BE2C (cell line): Measurements from ENCODE around the gene OR4D2.

ENCODE experiments used
- DNase-seq: peaks from one replicate; pipeline ENCODE4 v3.0.0-alpha.2; 2020
- H3K27me3 ChIP-seq: fragments of 250-450 bp; sonication (Bioruptor Pico); 2 replicates; pipeline ENCODE4 v1.5.1; 2020; ENCODE audit warnings: mild to moderate bottlenecking
- H3K36me3 ChIP-seq: fragments of 250-450 bp; sonication (Bioruptor Pico); 2 replicates; pipeline ENCODE4 v1.5.1; 2020; ENCODE audit warnings: mild to moderate bottlenecking
- H3K4me1 ChIP-seq: fragments of 250-450 bp; sonication (Bioruptor Pico); 2 replicates; pipeline ENCODE4 v1.5.1; 2020
- H3K4me3 ChIP-seq: 2 replicates; pipeline ENCODE4 v1.5.1; 2011; ENCODE audit warnings: low read depth, low read length
- H3K9me3 ChIP-seq: fragments of 250-450 bp; sonication (Bioruptor Pico); 2 replicates; pipeline ENCODE4 v1.5.1; 2020
- CTCF ChIP-seq: IDR thresholded peaks from 2 replicates; pipeline ENCODE4 v1.5.1; 2012; ENCODE audit warnings: mild to moderate bottlenecking, low read depth, low read length

OR4D2 gene

GRCh38 chr17:58195518-58196123 lies 28.8 kb downstream of the OR4D2 start:
- H3K27me3 ChIP-seq = peaks cover 23% of the 10 kb centered on the region
- no peak for DNase-seq

GRCh38 chr17:58196610-58197009 lies 29.8 kb downstream of the OR4D2 start:
- no peaks in the 10 kb centered on the region for H3K9me3 ChIP-seq
- H3K36me3 ChIP-seq = no peaks in the 10 kb centered on the region
- no peak for TF ChIP-seq CTCF
- no peaks in the 10 kb centered on the region for H3K4me1 ChIP-seq
- H3K4me3 ChIP-seq = no peak overlapping the region
- peaks cover 23% of the 10 kb centered on the region for H3K27me3 ChIP-seq
- no peak for DNase-seq

More at GRCh38 chr17:58195518-58196123, 28.8 kb downstream of the OR4D2 start:
- Histone ChIP-seq H3K9me3 (no peaks in the 10 kb centered on the region), H3K36me3 (no peaks in the 10 kb centered on the region), H3K4me1 (no peaks in the 10 kb centered on the region), H3K4me3 (no peak overlapping the region)
- TF ChIP-seq CTCF = no peak

DNA sequence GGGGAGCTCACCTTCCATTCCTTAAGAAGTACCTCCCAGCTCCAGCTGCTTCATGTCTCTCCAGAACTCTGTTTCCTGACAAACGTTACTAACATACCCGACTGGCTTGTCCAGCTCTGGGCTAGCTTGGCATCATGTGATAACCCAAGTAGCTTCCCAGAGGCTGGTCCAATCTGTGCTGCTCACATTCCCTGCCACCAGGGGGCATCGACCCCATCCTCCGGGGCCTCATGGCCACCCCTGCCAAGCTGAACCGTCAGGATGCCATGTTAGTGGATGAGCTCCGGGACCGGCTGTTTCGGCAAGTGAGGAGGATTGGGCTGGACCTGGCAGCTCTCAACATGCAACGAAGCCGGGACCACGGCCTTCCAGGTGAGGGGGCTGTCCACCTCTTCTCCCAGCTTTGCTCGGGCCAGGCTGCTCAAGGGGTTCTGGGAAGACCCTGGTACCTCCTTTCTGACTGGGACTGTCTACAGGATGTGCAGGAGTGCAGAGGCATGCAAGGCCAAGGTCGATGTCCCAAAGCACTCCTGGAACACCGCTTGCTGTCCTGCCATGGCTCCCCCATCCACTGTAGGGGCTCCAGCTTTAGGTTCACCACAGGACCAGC lies 33.3 kb downstream of the OR4D2 start:
- H3K27me3 ChIP-seq = peaks cover 18% of the 10 kb centered on the region
- peak; percentile 87 for TF ChIP-seq CTCF
- DNase-seq = peak; percentile 86
- H3K9me3 ChIP-seq = no peaks in the 10 kb centered on the region
- H3K36me3 ChIP-seq = no peaks in the 10 kb centered on the region
- H3K4me1 ChIP-seq = no peaks in the 10 kb centered on the region
- H3K4me3 ChIP-seq = peak overlapping the region; percentile 31

DNA sequence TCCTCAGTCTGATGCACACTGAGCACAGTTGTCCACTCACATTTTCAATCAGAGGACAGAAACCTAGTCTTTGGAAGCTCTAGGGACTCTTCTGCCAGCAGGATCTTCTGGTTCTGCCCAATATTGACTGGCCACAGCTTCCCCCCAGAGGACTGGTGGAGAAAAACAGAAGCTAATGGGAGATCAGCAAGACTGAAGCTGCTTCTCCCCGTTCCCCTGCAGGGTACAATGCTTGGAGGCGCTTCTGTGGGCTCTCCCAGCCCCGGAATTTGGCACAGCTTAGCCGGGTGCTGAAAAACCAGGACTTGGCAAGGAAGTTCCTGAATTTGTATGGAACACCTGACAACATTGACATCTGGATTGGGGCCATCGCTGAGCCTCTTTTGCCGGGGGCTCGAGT lies 36.1 kb downstream of the OR4D2 start:
- TF ChIP-seq CTCF = no peak
- no peaks in the 10 kb centered on the region for H3K4me1 ChIP-seq
- no peaks in the 10 kb centered on the region for H3K9me3 ChIP-seq
- DNase-seq = no peak
- no peaks in the 10 kb centered on the region for H3K36me3 ChIP-seq
- no peak overlapping the region for H3K4me3 ChIP-seq
- H3K27me3 ChIP-seq = peaks cover 4% of the 10 kb centered on the region; the same call in 1 of the 2 replicates

DNA sequence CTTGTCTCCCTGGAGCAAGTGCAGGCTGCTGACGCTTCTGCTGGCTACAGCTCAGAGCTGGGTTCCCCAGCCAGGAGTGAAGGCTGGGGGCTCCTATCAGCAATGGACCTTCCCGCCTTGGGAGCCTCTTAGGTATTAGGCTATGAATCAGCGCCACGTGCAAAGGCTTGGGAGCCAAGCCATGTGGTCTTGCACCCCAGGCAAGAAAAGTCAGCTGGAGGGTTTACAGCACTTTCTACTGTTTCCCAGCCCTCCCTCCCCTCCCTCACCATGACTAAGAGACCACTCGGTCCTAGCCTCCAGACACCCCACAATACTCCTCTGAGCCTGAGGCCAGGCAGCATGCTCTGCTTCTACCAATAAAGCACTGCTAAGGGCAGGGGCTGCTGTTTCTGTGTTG lies 38.0 kb downstream of the OR4D2 start:
- no peak for TF ChIP-seq CTCF
- Histone ChIP-seq H3K4me1 (no peaks in the 10 kb centered on the region), H3K36me3 (no peaks in the 10 kb centered on the region), H3K4me3 (no peak overlapping the region), H3K27me3 (no peaks in the 10 kb centered on the region), H3K9me3 (no peaks in the 10 kb centered on the region)
- no peak for DNase-seq

GRCh38 chr17:58205936-58206335 lies 39.2 kb downstream of the OR4D2 start:
- Histone ChIP-seq H3K36me3 (no peaks in the 10 kb centered on the region), H3K9me3 (no peaks in the 10 kb centered on the region), H3K27me3 (no peaks in the 10 kb centered on the region), H3K4me1 (no peaks in the 10 kb centered on the region), H3K4me3 (no peak overlapping the region)
- DNase-seq = no peak
- no peak for TF ChIP-seq CTCF
